K562 (cell line): ENCODE measurements around the gene ZNF318. TPM values are rescaled to one million over a fixed set of nuclear protein-coding genes. Genes with fewer than 3 reads are reported as not detected.

Source experiments
- FOXJ3 ChIP-seq: sonication (generic); formaldehyde crosslinking; IDR thresholded peaks from 2 replicates; pipeline ENCODE4 v1.4.0; 2020; ENCODE audit warnings: mild to moderate bottlenecking, missing genetic modification reagents
- MED1 ChIP-seq: sonication (generic); formaldehyde crosslinking; IDR thresholded peaks from 2 replicates; pipeline ENCODE4 v1.8.1; 2023; ENCODE audit warnings: missing genetic modification reagents, borderline replicate concordance
- SMARCB1 ChIP-seq: IDR thresholded peaks from 2 replicates; pipeline ENCODE4 v1.6.1; 2011; ENCODE audit warnings: improper control_type of control experiment, low read depth; ENCODE audit not compliant: insufficient read length
- ZNF408 ChIP-seq: fragments of 250-450 bp; sonication (Bioruptor Pico); IDR thresholded peaks from 2 replicates; pipeline ENCODE4 v1.4.0; 2020; ENCODE audit warnings: low read depth, mild to moderate bottlenecking, moderate library complexity
- polyA plus RNA-seq, 8 experiments: library from polyadenylated mRNA; depleted of rRNA in 4 of 8; stranded (reverse) in 5 of 8; unstranded in 3 of 8; fragments of >200 nt; fragmentation: Nextera tagmentation in 2 of 8; fragmentation: Illumina TruSeq in 1 of 8; extraction: Ambion mirVana in 2 of 8; extraction: Trizol in 1 of 8; gene quantifications; 2 replicates each; pipeline versions ENCODE4 v1.2.1 to v1.2.3, GENCODE V29; 2011 to 2014; ENCODE audit warnings: inconsistent platforms in 1 of 8, missing spikeins in 1 of 8
- total RNA-seq, 7 experiments: library from RNA; depleted of rRNA in 6 of 7; stranded (reverse); fragments of >200 nt in 6 of 7; fragmentation: Illumina TruSeq in 2 of 7; extraction: Trizol in 2 of 7; gene quantifications; 2 replicates each; pipeline versions ENCODE4 v1.2.1 to v1.2.3, GENCODE V29; 2011 to 2021; ENCODE audit warnings: low replicate concordance in 1 of 7
- TF ChIP-seq, protein P1 (sequence below): fragments of 450-650 bp; IDR thresholded peaks from 2 replicates; pipeline ENCODE4 v1.6.1; 2016; ENCODE audit warnings: mild to moderate bottlenecking, moderate library complexity
- TF ChIP-seq, protein P2 (sequence below): fragments of 250-450 bp; sonication (Bioruptor Pico); IDR thresholded peaks from 2 replicates; pipeline ENCODE4 v1.5.0; 2021

The ZNF318 gene
- total and polyA plus RNA-seq, 9 of the 15 experiments (the other 6 are each of a cell fraction or from before 2014, with no cell fraction given), result 3.2 to 19.0 (median 9.2) TPM

DNA sequence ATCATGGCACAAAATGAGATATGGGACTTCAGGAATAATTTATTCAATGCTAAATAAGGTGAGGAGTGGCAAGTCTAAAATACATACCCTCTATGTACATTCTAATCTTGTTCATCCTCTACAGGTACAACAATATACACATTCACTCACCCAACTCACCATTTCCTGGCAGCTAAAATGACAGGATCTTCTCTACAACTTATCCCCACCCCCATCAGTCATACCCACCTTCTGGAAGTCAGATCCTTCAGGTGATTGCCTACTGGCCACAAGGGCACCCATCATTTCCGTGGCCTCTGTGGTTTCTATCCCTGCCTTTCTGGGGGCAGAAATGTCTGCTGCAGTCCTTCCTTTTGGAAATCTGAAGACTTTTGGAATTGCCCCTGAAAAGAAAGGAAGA, 38.0 kb downstream of the ZNF318 start (continued):
- TF ChIP-seq, protein P1, sequence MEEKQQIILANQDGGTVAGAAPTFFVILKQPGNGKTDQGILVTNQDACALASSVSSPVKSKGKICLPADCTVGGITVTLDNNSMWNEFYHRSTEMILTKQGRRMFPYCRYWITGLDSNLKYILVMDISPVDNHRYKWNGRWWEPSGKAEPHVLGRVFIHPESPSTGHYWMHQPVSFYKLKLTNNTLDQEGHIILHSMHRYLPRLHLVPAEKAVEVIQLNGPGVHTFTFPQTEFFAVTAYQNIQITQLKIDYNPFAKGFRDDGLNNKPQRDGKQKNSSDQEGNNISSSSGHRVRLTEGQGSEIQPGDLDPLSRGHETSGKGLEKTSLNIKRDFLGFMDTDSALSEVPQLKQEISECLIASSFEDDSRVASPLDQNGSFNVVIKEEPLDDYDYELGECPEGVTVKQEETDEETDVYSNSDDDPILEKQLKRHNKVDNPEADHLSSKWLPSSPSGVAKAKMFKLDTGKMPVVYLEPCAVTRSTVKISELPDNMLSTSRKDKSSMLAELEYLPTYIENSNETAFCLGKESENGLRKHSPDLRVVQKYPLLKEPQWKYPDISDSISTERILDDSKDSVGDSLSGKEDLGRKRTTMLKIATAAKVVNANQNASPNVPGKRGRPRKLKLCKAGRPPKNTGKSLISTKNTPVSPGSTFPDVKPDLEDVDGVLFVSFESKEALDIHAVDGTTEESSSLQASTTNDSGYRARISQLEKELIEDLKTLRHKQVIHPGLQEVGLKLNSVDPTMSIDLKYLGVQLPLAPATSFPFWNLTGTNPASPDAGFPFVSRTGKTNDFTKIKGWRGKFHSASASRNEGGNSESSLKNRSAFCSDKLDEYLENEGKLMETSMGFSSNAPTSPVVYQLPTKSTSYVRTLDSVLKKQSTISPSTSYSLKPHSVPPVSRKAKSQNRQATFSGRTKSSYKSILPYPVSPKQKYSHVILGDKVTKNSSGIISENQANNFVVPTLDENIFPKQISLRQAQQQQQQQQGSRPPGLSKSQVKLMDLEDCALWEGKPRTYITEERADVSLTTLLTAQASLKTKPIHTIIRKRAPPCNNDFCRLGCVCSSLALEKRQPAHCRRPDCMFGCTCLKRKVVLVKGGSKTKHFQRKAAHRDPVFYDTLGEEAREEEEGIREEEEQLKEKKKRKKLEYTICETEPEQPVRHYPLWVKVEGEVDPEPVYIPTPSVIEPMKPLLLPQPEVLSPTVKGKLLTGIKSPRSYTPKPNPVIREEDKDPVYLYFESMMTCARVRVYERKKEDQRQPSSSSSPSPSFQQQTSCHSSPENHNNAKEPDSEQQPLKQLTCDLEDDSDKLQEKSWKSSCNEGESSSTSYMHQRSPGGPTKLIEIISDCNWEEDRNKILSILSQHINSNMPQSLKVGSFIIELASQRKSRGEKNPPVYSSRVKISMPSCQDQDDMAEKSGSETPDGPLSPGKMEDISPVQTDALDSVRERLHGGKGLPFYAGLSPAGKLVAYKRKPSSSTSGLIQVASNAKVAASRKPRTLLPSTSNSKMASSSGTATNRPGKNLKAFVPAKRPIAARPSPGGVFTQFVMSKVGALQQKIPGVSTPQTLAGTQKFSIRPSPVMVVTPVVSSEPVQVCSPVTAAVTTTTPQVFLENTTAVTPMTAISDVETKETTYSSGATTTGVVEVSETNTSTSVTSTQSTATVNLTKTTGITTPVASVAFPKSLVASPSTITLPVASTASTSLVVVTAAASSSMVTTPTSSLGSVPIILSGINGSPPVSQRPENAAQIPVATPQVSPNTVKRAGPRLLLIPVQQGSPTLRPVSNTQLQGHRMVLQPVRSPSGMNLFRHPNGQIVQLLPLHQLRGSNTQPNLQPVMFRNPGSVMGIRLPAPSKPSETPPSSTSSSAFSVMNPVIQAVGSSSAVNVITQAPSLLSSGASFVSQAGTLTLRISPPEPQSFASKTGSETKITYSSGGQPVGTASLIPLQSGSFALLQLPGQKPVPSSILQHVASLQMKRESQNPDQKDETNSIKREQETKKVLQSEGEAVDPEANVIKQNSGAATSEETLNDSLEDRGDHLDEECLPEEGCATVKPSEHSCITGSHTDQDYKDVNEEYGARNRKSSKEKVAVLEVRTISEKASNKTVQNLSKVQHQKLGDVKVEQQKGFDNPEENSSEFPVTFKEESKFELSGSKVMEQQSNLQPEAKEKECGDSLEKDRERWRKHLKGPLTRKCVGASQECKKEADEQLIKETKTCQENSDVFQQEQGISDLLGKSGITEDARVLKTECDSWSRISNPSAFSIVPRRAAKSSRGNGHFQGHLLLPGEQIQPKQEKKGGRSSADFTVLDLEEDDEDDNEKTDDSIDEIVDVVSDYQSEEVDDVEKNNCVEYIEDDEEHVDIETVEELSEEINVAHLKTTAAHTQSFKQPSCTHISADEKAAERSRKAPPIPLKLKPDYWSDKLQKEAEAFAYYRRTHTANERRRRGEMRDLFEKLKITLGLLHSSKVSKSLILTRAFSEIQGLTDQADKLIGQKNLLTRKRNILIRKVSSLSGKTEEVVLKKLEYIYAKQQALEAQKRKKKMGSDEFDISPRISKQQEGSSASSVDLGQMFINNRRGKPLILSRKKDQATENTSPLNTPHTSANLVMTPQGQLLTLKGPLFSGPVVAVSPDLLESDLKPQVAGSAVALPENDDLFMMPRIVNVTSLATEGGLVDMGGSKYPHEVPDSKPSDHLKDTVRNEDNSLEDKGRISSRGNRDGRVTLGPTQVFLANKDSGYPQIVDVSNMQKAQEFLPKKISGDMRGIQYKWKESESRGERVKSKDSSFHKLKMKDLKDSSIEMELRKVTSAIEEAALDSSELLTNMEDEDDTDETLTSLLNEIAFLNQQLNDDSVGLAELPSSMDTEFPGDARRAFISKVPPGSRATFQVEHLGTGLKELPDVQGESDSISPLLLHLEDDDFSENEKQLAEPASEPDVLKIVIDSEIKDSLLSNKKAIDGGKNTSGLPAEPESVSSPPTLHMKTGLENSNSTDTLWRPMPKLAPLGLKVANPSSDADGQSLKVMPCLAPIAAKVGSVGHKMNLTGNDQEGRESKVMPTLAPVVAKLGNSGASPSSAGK, result no peak
- TF ChIP-seq MED1 (no peak), FOXJ3 (CRISPR knock-in tag) (no peak), SMARCB1 (no peak), ZNF408 (no peak)
- TF ChIP-seq, protein P2, sequence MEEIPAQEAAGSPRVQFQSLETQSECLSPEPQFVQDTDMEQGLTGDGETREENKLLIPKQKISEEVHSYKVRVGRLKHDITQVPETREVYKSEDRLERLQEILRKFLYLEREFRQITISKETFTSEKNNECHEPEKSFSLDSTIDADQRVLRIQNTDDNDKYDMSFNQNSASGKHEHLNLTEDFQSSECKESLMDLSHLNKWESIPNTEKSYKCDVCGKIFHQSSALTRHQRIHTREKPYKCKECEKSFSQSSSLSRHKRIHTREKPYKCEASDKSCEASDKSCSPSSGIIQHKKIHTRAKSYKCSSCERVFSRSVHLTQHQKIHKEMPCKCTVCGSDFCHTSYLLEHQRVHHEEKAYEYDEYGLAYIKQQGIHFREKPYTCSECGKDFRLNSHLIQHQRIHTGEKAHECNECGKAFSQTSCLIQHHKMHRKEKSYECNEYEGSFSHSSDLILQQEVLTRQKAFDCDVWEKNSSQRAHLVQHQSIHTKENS (CRISPR knock-in tag), result no peak
- TF ChIP-seq, all 486 proteins: peak for 0
